GM21717 (cell line): ENCODE measurements around the gene PRRC2B.
A peak's percentile ranks its signal among the peaks of the same experiment; 100 is the strongest.
"Not testable (repeated sequence)": the region's sequence is repeated elsewhere in the genome, so short reads cannot be mapped to it uniquely, and the experiment has no call there.

Source experiments
- ATAC-seq: cut with Tn5 transposase; IDR thresholded peaks from one replicate; pipeline ENCODE4 v1.9.1; 2021; ENCODE audit warnings: mild to moderate bottlenecking, moderate library complexity; ENCODE audit not compliant: unreplicated experiment

Gene PRRC2B

GRCh38 chr9:131393622-131394463, at the start of gene PRRC2B:
Gene PRRC2B (plus strand): TSS chr9:131394086. CDS start chr9:131430145, 36,059 bp downstream.
- peak; percentile 37 for ATAC-seq

- ATAC-seq: not testable (repeated sequence)
These were observed 48.9 kb upstream of the PRRC2B start for GRCh38 chr9:131344931-131345535.

- no peak for ATAC-seq
These were observed 47.3 kb upstream of the PRRC2B start for GRCh38 chr9:131346559-131346958.

GRCh38 chr9:131347376-131348020, 46.4 kb upstream of the PRRC2B start:
- ATAC-seq: no peak

GRCh38 chr9:131348631-131349521, 45.0 kb upstream of the PRRC2B start:
- no peak for ATAC-seq

- ATAC-seq: no peak
These were observed 44.4 kb upstream of the PRRC2B start for GRCh38 chr9:131349522-131349880.

GRCh38 chr9:131349881-131350563, 43.9 kb upstream of the PRRC2B start:
- ATAC-seq: no peak

- ATAC-seq: not testable (repeated sequence)
These were observed 37.4 kb upstream of the PRRC2B start for GRCh38 chr9:131356479-131356878.

GRCh38 chr9:131358556-131358955, 35.3 kb upstream of the PRRC2B start:
- ATAC-seq: no peak

- no peak for ATAC-seq
These were observed 32.6 kb upstream of the PRRC2B start for GRCh38 chr9:131361202-131361833.

GRCh38 chr9:131365546-131365945, 28.3 kb upstream of the PRRC2B start:
- no peak for ATAC-seq

GRCh38 chr9:131366761-131367401, 27.0 kb upstream of the PRRC2B start:
- ATAC-seq: no peak

- ATAC-seq: no peak
These were observed 26.4 kb upstream of the PRRC2B start for GRCh38 chr9:131367450-131367849.

- no peak for ATAC-seq
These were observed 23.2 kb upstream of the PRRC2B start for GRCh38 chr9:131370638-131371037.

- not testable (repeated sequence) for ATAC-seq
These were observed 21.3 kb upstream of the PRRC2B start for GRCh38 chr9:131372599-131372973.

- not testable (repeated sequence) for ATAC-seq
These were observed 19.2 kb upstream of the PRRC2B start for GRCh38 chr9:131374638-131375037.

- ATAC-seq: no peak
These were observed 14.8 kb upstream of the PRRC2B start for GRCh38 chr9:131379056-131379455.

- no peak for ATAC-seq
These were observed 10.8 kb upstream of the PRRC2B start for GRCh38 chr9:131382850-131383729.
